VCaP (cell line): Measurements from ENCODE around the gene KPNA3.
"Not testable (repeated sequence)": the region's sequence is repeated elsewhere in the genome, so short reads cannot be mapped to it uniquely, and the experiment has no call there.

Experiments used
- H3K27ac ChIP-seq: fragments of 450-650 bp; 2 replicates; pipeline ENCODE4 v1.5.1; 2017
- CTCF ChIP-seq: fragments of 450-650 bp; conservative IDR thresholded peaks from 2 replicates; pipeline ENCODE4 v1.5.1; 2017; ENCODE audit warnings: mild to moderate bottlenecking, moderate library complexity

Gene KPNA3

GRCh38 chr13:49806126-49806536, 13.6 kb upstream of the KPNA3 start:
- TF ChIP-seq CTCF, result no peak

GRCh38 chr13:49803047-49803446, 10.6 kb upstream of the KPNA3 start:
- not testable (repeated sequence) for H3K27ac ChIP-seq

More at GRCh38 chr13:49806126-49806536, 13.6 kb upstream of the KPNA3 start:
- H3K27ac ChIP-seq, result peak overlapping the region; percentile 28

- H3K27ac ChIP-seq, result no peak overlapping the region
- no peak for TF ChIP-seq CTCF
These were observed 9.9 kb upstream of the KPNA3 start for GRCh38 chr13:49802426-49802825.

GRCh38 chr13:49791711-49792549, 552 bp downstream of the KPNA3 start:
- H3K27ac ChIP-seq, result peak overlapping the region; percentile 93
- no peak for TF ChIP-seq CTCF

GRCh38 chr13:49791315-49791710, 1.2 kb downstream of the KPNA3 start:
- TF ChIP-seq CTCF, result peak; percentile 46
- peak overlapping the region; percentile 93 for H3K27ac ChIP-seq

- TF ChIP-seq CTCF, result no peak
These were observed 2.5 kb downstream of the KPNA3 start for GRCh38 chr13:49789968-49790367.

GRCh38 chr13:49786401-49787008, 6.0 kb downstream of the KPNA3 start:
- no peak overlapping the region for H3K27ac ChIP-seq
- TF ChIP-seq CTCF, result no peak

More at GRCh38 chr13:49789968-49790367, 2.5 kb downstream of the KPNA3 start:
- H3K27ac ChIP-seq, result peak overlapping the region; percentile 93
